GM18858 (cell line): ENCODE measurements around the gene TNKS2.
"Not testable (repeated sequence)": the region's sequence is repeated elsewhere in the genome, so short reads cannot be mapped to it uniquely, and the experiment has no call there.

ENCODE experiments used
- ATAC-seq: cut with Tn5 transposase; IDR thresholded peaks from one replicate; pipeline ENCODE4 v1.9.1; 2021; ENCODE audit not compliant: unreplicated experiment

TNKS2 gene

GRCh38 chr10:91797874-91798648 is at the start of gene TNKS2:
Gene TNKS2 (plus strand): TSS chr10:91798426. CDS start chr10:91798691, 265 bp downstream.
- ATAC-seq, result peak; percentile 59

GRCh38 chr10:91749592-91749991 is 48.6 kb upstream of the TNKS2 start:
- not testable (repeated sequence) for ATAC-seq

GRCh38 chr10:91756286-91756685 is 41.9 kb upstream of the TNKS2 start:
- ATAC-seq, result no peak

GRCh38 chr10:91758303-91759146 is 39.7 kb upstream of the TNKS2 start:
- no peak for ATAC-seq

GRCh38 chr10:91759581-91759986 is 38.6 kb upstream of the TNKS2 start:
- no peak for ATAC-seq

GRCh38 chr10:91761721-91762120 is 36.5 kb upstream of the TNKS2 start:
- no peak for ATAC-seq

- ATAC-seq, result no peak
Measured at GRCh38 chr10:91762878-91763277, 35.3 kb upstream of the TNKS2 start.

- no peak for ATAC-seq
Measured at GRCh38 chr10:91766676-91767075, 31.6 kb upstream of the TNKS2 start.

- ATAC-seq, result no peak
Measured at GRCh38 chr10:91768123-91768522, 30.1 kb upstream of the TNKS2 start.

- no peak for ATAC-seq
Measured at GRCh38 chr10:91771907-91772306, 26.3 kb upstream of the TNKS2 start.

GRCh38 chr10:91772461-91772860 is 25.8 kb upstream of the TNKS2 start:
- ATAC-seq, result no peak

GRCh38 chr10:91772869-91773268 is 25.4 kb upstream of the TNKS2 start:
- no peak for ATAC-seq

- no peak for ATAC-seq
Measured at GRCh38 chr10:91774571-91774970, 23.7 kb upstream of the TNKS2 start.

- ATAC-seq, result no peak
Measured at GRCh38 chr10:91775731-91776130, 22.5 kb upstream of the TNKS2 start.

- ATAC-seq, result no peak
Measured at GRCh38 chr10:91776266-91776665, 22.0 kb upstream of the TNKS2 start.

GRCh38 chr10:91778485-91778884 is 19.7 kb upstream of the TNKS2 start:
- no peak for ATAC-seq

- ATAC-seq, result no peak
Measured at GRCh38 chr10:91779011-91779605, 19.1 kb upstream of the TNKS2 start.

- no peak for ATAC-seq
Measured at GRCh38 chr10:91782539-91782938, 15.7 kb upstream of the TNKS2 start.

- no peak for ATAC-seq
Measured at GRCh38 chr10:91785830-91786229, 12.4 kb upstream of the TNKS2 start.

- ATAC-seq, result no peak
Measured at GRCh38 chr10:91787258-91787657, 11.0 kb upstream of the TNKS2 start.

- ATAC-seq, result no peak
Measured at GRCh38 chr10:91787810-91788209, 10.4 kb upstream of the TNKS2 start.

GRCh38 chr10:91788527-91788926 is 9.7 kb upstream of the TNKS2 start:
- ATAC-seq, result no peak
